Heart right ventricle (tissue), 16 donors: ENCODE results near the gene NPAS3. TPM values are rescaled to one million over a fixed set of nuclear protein-coding genes. Genes with fewer than 3 reads are reported as not detected.

Experiments used
- ATAC-seq, 8 donors: fragments of 200-7000 bp; cut with Tn5 transposase; one replicate each; pipeline ENCODE4 v1.9.1; 2020; ENCODE audit warnings: mild to moderate bottlenecking in 8 of 8, moderate library complexity in 8 of 8, moderate number of reproducible peaks in 1 of 8
- DNase-seq, 2 donors: peaks; one replicate each; pipeline ENCODE4 v3.0.0-alpha.2; 2020
- H3K27ac ChIP-seq, 10 donors: fragments of 200-600 bp; sonication (generic) in 2 of 10; one replicate each; pipeline versions ENCODE4 v1.5.0 to v1.8.0; 2020 to 2022; ENCODE audit warnings: mild to moderate bottlenecking in 3 of 10
- H3K27me3 ChIP-seq, 7 donors: fragments of 200-600 bp; one replicate each; pipeline ENCODE4 v1.8.0; 2021 to 2022; ENCODE audit warnings: mild to moderate bottlenecking in 2 of 7
- H3K36me3 ChIP-seq, 9 donors: fragments of 200-600 bp; sonication (generic) in 1 of 9; one replicate each; pipeline versions ENCODE4 v1.5.0 to v1.8.0; 2020 to 2022; ENCODE audit warnings: mild to moderate bottlenecking in 2 of 9
- H3K4me1 ChIP-seq, 9 donors: fragments of 200-600 bp; sonication (generic) in 1 of 9; one replicate each; pipeline versions ENCODE4 v1.5.0 to v1.8.0; 2020 to 2022; ENCODE audit warnings: mild to moderate bottlenecking in 4 of 9
- H3K4me3 ChIP-seq, 10 donors: fragments of 200-600 bp; sonication (generic) in 2 of 10; one replicate each; pipeline versions ENCODE4 v1.5.0 to v1.8.0; 2020 to 2022; ENCODE audit warnings: mild to moderate bottlenecking in 7 of 10, moderate library complexity in 2 of 10
- H3K9me3 ChIP-seq, 11 donors: fragments of 200-600 bp in 10 of 11; sonication (generic) in 2 of 11; one replicate each; pipeline versions ENCODE4 v1.5.0 to v1.8.0; 2013 to 2022; ENCODE audit warnings: mild to moderate bottlenecking in 2 of 11, control low read depth in 1 of 11, moderate library complexity in 1 of 11
- CTCF ChIP-seq, 9 donors: fragments of 200-600 bp; sonication (generic) in 2 of 9; IDR thresholded peaks; one replicate each; pipeline versions ENCODE4 v1.5.0 to v1.8.0; 2021 to 2022; ENCODE audit warnings: antibody characterized with exemption in 9 of 9, mild to moderate bottlenecking in 5 of 9, moderate library complexity in 1 of 9
- WGBS, 2 donors: extraction: QIAGEN DNeasy Blood & Tissue Kit; methylation state at CpG; one replicate each; pipeline ENCODE4 v1.1.7; 2013; ENCODE audit warnings: inconsistent platforms in 1 of 2; 5-methylcytosine and 5-hydroxymethylcytosine counted together
- intact Hi-C, 10 donors: fragments of 100-400 bp; cut with DNase I; formaldehyde crosslinking; loops; one replicate each; pipeline versions ENCODE4 v1.11.1 to v1.14.2; 2022
- polyA plus RNA-seq, 2 donors: library from polyadenylated mRNA; stranded (reverse); fragments of 200-250 nt; gene quantifications; one replicate each; pipeline ENCODE4 v1.2.3, GENCODE V29; 2013
- total RNA-seq, 10 donors: library from RNA; stranded (reverse); fragmentation: NEBNext Ultra II Directional in 3 of 10; extraction: Animal tissue kit (Norgen Biotek cat#: 25700) in 3 of 10; gene quantifications; one replicate each; pipeline versions ENCODE4 v1.2.1 to v1.2.4, GENCODE V29; 2021 to 2023
- donor health status: Arrhythmogenic right ventricular cardiomyopathy.
- donor health status: ischemic (EF 13 %, LVEDD 7.1; RV severe dilation, severe dysfunction).
- donor health status: healthy with polysubstance abuse.
- donor health status: DM: no; HTN: yes; CAD: no.
- donor health status: DM: no; HTN: no; CAD: no.
- donor health status: ischemic (EF 25% LVEDD 6.9; RV normal size, moderate dysfunction).
- donor health status: ischemic (EF 25% LVEDD 5.7; RV mildly dilated, moderate dysfunction).
- donor health status: healthy.
- donor health status: DM: yes; HTN: yes; CAD: no.
- donor health status: Ischemic cardiomyopathy.
- donor health status: ischemic (EF 35%, LVEDD 5.7; RV mildly dilated, moderate dysfunction).
- donor health status: nonischemic (EF 11% LVEDD 7.7; RV severe dilation, severe dysfunction).
- donor health status: DM: yes; HTN: yes; CAD: no.
- donor health status: PGD.
- donor health status: ischemic (EF 29% LVEDD 5.4; RV normal size, mild dysfunction).
- donor health status: nonischemic (EF 23%, LVEDD 6.1; RV moderate dilation, normal function).

NPAS3 gene
- total and polyA plus RNA-seq, 12 donors: 0.12 to 2.8 (median 0.99) TPM

- DNase-seq: no peak
- 78 to 86% methylated on average over 4 of the region's 4 CpGs for WGBS, 2 donors
- no peak overlapping the region for H3K4me3 ChIP-seq
- H3K36me3 ChIP-seq: no peaks in the 10 kb centered on the region
- peaks cover 0 to 10% (median 0%) of the 10 kb centered on the region in 11 donors for H3K9me3 ChIP-seq
- H3K27ac ChIP-seq: no peak overlapping the region
- no peak for ATAC-seq
- no peak for TF ChIP-seq CTCF (IDR thresholded peaks at IDR 0.05)
- intact Hi-C loops: no loop called here
- H3K27me3 ChIP-seq: peaks cover 0 to 3% (median 0%) of the 10 kb centered on the region in 7 donors
- H3K4me1 ChIP-seq: no peaks in the 10 kb centered on the region
These were observed 551.9 kb downstream of the NPAS3 start for GRCh38 chr14:33490555-33490954.

DNA sequence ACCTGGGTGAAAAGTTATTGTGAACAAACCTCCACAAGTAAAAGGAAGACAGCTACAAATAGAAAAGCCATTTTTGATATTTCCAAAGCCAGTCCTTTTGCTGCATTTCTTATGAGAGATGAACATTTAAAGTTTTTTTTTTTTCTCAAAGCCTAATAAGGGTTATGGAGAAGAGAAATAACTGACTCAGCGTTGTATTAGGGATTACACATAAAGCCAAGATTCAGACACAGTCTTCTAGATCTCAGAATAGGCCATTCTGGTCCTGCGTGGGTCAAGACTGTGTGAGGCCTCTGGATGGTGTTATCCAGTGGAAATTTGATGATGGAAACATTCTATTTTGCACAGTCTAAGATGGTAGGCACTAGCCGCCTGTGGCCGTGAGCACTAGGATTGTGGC is 552.4 kb downstream of the NPAS3 start:
- no peak for ATAC-seq

DNA sequence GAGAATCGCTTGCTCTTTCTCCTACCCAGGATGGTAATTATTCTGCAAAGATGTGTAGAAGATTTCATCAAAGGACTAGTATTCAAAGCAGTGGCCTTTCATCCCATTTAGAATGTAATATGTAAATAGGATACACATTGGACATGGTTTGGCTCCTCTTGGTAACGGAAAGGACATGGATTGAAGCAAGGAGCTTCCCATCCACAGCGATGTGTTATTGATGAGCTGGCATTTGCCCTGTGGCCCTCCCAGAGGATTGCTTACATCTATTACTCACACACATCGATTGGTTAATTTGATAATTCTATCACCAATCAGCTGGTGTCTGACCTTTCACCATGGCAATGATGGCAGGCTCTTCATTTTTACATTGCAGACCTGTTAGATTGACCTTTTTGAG is 553.8 kb downstream of the NPAS3 start:
- WGBS, 2 donors: 84 to 89% methylated on average over 4 of the region's 4 CpGs
- DNase-seq (no peak), ATAC-seq (no peak)
- Histone ChIP-seq H3K27ac (no peak overlapping the region), H3K9me3 (peaks cover 0 to 21% (median 0%) of the 10 kb centered on the region in 11 donors), H3K4me1 (no peaks in the 10 kb centered on the region), H3K27me3 (peaks cover 0 to 4% (median 0%) of the 10 kb centered on the region in 7 donors), H3K4me3 (no peak overlapping the region), H3K36me3 (no peaks in the 10 kb centered on the region)
- TF ChIP-seq CTCF (IDR thresholded peaks at IDR 0.05): no peak
- intact Hi-C loops: no loop called here

More for the DNA sequence above, 552.4 kb downstream of the NPAS3 start:
- no peak for DNase-seq
- Histone ChIP-seq H3K36me3 (no peaks in the 10 kb centered on the region), H3K9me3 (peaks cover 0 to 12% (median 0%) of the 10 kb centered on the region in 11 donors), H3K27ac (no peak overlapping the region), H3K27me3 (peaks cover 0 to 3% (median 0%) of the 10 kb centered on the region in 7 donors), H3K4me1 (no peaks in the 10 kb centered on the region), H3K4me3 (no peak overlapping the region)
- no peak for TF ChIP-seq CTCF (IDR thresholded peaks at IDR 0.05)
- 89 to 94% methylated on average over 4 of the region's 4 CpGs for WGBS, 2 donors
- intact Hi-C loops: no loop called here

- TF ChIP-seq CTCF (IDR thresholded peaks at IDR 0.05): no peak
- ATAC-seq (no peak), DNase-seq (no peak)
These were observed 554.6 kb downstream of the NPAS3 start for GRCh38 chr14:33493266-33493665.

More at GRCh38 chr14:33493266-33493665, 554.6 kb downstream of the NPAS3 start:
- peaks cover 0 to 5% (median 0%) of the 10 kb centered on the region in 7 donors for H3K27me3 ChIP-seq
- intact Hi-C loops: no loop called here
- no peaks in the 10 kb centered on the region for H3K4me1 ChIP-seq
- H3K4me3 ChIP-seq: no peak overlapping the region
- WGBS, 2 donors: 71 to 77% methylated on average over 6 of the region's 6 CpGs
- peaks cover 0 to 23% (median 0%) of the 10 kb centered on the region in 11 donors for H3K9me3 ChIP-seq
- no peaks in the 10 kb centered on the region for H3K36me3 ChIP-seq
- no peak overlapping the region for H3K27ac ChIP-seq
